Body of pancreas (tissue), 4 donors: ENCODE data around the gene CELF1. TPM values are rescaled to one million over a fixed set of nuclear protein-coding genes. Genes with fewer than 3 reads are reported as not detected.
A peak's percentile ranks its signal among the peaks of the same experiment; 100 is the strongest.
"Not testable (repeated sequence)": the region's sequence is repeated elsewhere in the genome, so short reads cannot be mapped to it uniquely, and the experiment has no call there.

ENCODE experiments used
- ATAC-seq: fragments of 150-250 bp; one replicate; pipeline ENCODE4 v1.9.1; 2016
- DNase-seq, 4 donors: peaks; one replicate each; pipeline ENCODE4 v3.0.0-alpha.2; 2019
- H3K27ac ChIP-seq, 4 donors: fragments of 200-600 bp; sonication (generic); 1 replicate in 3 of 4; 2 replicates in 1 of 4; pipeline versions ENCODE4 v1.5.1 to v1.6.1; 2016 to 2019; ENCODE audit warnings: mild to moderate bottlenecking in 1 of 4, mixed read lengths in 1 of 4, moderate library complexity in 1 of 4
- H3K27me3 ChIP-seq, 2 donors: fragments of 200-600 bp; sonication (generic); one replicate each; pipeline ENCODE4 v1.6.0; 2016; ENCODE audit warnings: mild to moderate bottlenecking in 1 of 2
- H3K36me3 ChIP-seq, 2 donors: fragments of 200-600 bp; sonication (generic); replicated peaks in 1 of 2; 2 replicates each; pipeline ENCODE4 v1.5.1; 2016; ENCODE audit warnings: low read depth in 2 of 2; ENCODE audit not compliant: insufficient read depth in 1 of 2
- H3K4me1 ChIP-seq: fragments of 200-600 bp; sonication (generic); one replicate; pipeline ENCODE4 v1.6.0; 2016
- H3K4me3 ChIP-seq, 2 donors: fragments of 200-600 bp; sonication (generic); 1 replicate in 1 of 2; 2 replicates in 1 of 2; pipeline ENCODE4 v1.5.1; 2016 to 2019
- H3K9me3 ChIP-seq, 3 donors: fragments of 200-600 bp; sonication (generic); 1 replicate in 2 of 3; 2 replicates in 1 of 3; pipeline ENCODE4 v1.5.1; 2016
- POLR2A ChIP-seq, 3 donors: fragments of 450-650 bp; IDR thresholded peaks; one replicate each; pipeline ENCODE4 v1.6.1; 2016; ENCODE audit warnings: antibody characterized with exemption in 3 of 3, mild to moderate bottlenecking in 2 of 3
- WGBS, 2 donors: methylation state at CpG; one replicate each; pipeline ENCODE4 v1.1.5; 2017; 5-methylcytosine and 5-hydroxymethylcytosine counted together
- intact Hi-C: fragments of 100-400 bp; cut with DNase I; formaldehyde crosslinking; loops from one replicate; pipeline ENCODE4 v1.15.1; 2023
- total RNA-seq, 2 donors: library from RNA; depleted of rRNA; stranded (reverse); fragments of >200 nt; gene quantifications; one replicate each; pipeline ENCODE4 v1.1.0, GENCODE V29; 2016
- TF ChIP-seq, protein P1 (sequence below), 7 experiments: fragments of 450-650 bp in 4 of 7; fragments of 200-600 bp in 3 of 7; sonication (generic) in 3 of 7; IDR thresholded peaks; one replicate each; pipeline ENCODE4 v1.5.1; 2016 to 2019; ENCODE audit warnings: antibody characterized with exemption in 7 of 7

The CELF1 gene
- total RNA-seq, 2 donors from 2014 or later, result 56.0 to 86.0 TPM

GRCh38 chr11:47466201-47466600, 86.7 kb downstream of the CELF1 start:
- Histone ChIP-seq H3K27me3 (no peaks in the 10 kb centered on the region), H3K36me3 (peaks cover 5 to 6% of the 10 kb centered on the region in 2 donors), H3K4me1 (peaks cover 21% of the 10 kb centered on the region), H3K4me3 (no peak overlapping the region), H3K27ac (peak overlapping the region in 3 of 4 donors; percentile 50 to 79 (median 70)), H3K9me3 (no peaks in the 10 kb centered on the region)
- no peak for DNase-seq
- ATAC-seq, result no peak
- intact Hi-C loops, result no loop called here
- TF ChIP-seq POLR2A (IDR thresholded peaks at IDR 0.05), result no peak
- 15 to 26% methylated on average over 5 of the region's 5 CpGs for WGBS, 2 donors

DNA sequence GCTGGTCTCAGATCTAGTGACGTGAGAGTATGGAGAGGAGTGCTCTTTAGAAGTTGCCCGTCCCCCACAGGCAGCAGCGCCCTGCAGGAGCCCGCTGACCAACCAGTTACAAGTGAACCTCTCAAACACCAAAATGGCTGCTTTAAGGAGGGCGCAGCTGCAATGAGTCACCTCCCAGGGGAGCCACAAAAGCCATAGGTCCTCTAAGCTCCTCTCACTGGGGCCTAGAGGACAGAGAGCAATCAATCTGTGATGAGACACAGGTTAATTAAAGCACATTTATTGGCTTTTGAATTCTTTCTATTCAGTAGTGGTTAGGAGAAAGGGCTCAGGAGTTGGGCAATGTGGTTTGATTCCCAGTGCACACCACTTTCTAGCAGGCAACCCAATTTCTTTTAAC, 88.4 kb downstream of the CELF1 start:
- DNase-seq, result no peak
- ATAC-seq, result no peak
- Histone ChIP-seq H3K4me1 (peaks cover 21% of the 10 kb centered on the region), H3K27me3 (no peaks in the 10 kb centered on the region), H3K27ac (no peak overlapping the region), H3K9me3 (no peaks in the 10 kb centered on the region), H3K36me3 (no peaks in the 10 kb centered on the region), H3K4me3 (no peak overlapping the region)
- WGBS, 2 donors, result 95% methylated on average over 5 of the region's 5 CpGs
- intact Hi-C loops, result no loop called here
- TF ChIP-seq, protein P1, sequence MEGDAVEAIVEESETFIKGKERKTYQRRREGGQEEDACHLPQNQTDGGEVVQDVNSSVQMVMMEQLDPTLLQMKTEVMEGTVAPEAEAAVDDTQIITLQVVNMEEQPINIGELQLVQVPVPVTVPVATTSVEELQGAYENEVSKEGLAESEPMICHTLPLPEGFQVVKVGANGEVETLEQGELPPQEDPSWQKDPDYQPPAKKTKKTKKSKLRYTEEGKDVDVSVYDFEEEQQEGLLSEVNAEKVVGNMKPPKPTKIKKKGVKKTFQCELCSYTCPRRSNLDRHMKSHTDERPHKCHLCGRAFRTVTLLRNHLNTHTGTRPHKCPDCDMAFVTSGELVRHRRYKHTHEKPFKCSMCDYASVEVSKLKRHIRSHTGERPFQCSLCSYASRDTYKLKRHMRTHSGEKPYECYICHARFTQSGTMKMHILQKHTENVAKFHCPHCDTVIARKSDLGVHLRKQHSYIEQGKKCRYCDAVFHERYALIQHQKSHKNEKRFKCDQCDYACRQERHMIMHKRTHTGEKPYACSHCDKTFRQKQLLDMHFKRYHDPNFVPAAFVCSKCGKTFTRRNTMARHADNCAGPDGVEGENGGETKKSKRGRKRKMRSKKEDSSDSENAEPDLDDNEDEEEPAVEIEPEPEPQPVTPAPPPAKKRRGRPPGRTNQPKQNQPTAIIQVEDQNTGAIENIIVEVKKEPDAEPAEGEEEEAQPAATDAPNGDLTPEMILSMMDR (IDR thresholded peaks at IDR 0.05), result no peak
- TF ChIP-seq POLR2A (IDR thresholded peaks at IDR 0.05), result no peak

DNA sequence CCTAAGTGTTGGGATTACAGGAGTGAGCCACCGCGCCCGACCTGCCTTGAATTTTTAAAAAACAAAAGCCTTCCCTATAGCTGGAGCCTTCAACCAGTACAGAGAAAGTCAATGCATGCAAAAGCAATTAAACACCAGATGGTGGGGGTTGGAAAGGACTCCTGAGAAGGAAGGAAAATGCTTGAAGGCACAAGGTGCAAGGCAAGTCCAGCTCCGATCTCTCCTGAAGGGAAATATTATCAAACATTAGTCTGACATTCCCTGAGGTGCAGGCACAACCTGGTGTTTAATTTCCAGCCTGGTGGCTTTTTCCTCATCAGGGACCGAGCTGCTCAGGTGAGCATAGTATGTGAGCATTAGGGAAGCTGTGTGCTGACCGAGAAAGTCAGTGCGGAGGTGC, 91.1 kb downstream of the CELF1 start:
- TF ChIP-seq POLR2A (IDR thresholded peaks at IDR 0.05), result no peak
- TF ChIP-seq, protein P1 (IDR thresholded peaks at IDR 0.05), result no peak
- intact Hi-C loops, result no loop called here
- Histone ChIP-seq H3K4me1 (peaks cover 13% of the 10 kb centered on the region), H3K9me3 (no peaks in the 10 kb centered on the region), H3K27me3 (no peaks in the 10 kb centered on the region), H3K4me3 (no peak overlapping the region), H3K36me3 (no peaks in the 10 kb centered on the region), H3K27ac (no peak overlapping the region)
- DNase-seq, result no peak
- no peak for ATAC-seq
- 94 to 98% methylated on average over 7 of the region's 7 CpGs for WGBS, 2 donors

DNA sequence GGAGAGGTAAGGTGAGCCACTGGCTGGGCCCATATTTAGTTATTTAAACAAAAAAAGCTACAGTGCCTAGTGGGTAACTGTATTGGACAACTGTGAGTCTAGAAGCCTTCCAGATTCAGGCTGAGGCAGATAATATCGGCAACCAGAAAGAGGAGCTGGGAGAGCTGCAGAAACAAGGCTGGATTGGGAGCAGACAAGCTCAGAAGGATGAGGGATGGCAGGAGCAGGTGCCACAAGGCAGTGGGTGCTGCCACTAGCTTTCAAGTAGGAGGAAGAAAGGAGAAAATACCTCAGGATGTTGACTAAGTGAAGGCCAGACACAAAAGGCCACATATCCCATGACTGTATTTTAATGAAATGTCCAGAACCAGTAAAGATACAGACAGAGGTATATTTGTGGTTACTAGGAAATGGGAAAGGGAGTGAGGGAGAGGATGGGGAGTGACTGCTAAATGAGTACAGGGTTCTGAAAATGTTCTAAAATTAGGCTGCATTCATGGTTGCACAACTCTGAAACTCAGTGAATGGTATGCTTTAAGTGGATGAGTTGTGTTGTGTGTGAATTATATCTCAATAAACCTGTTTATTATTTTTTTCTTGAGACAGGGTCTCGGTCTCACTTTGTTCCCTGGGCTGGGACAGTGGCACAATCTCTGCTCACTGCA, 92.2 kb downstream of the CELF1 start:
- no peaks in the 10 kb centered on the region for H3K27me3 ChIP-seq
- H3K36me3 ChIP-seq, result no peaks in the 10 kb centered on the region
- peaks cover 1% of the 10 kb centered on the region for H3K4me1 ChIP-seq
- H3K4me3 ChIP-seq, result no peak overlapping the region
- H3K27ac ChIP-seq, result no peak overlapping the region
- TF ChIP-seq, protein P1 (IDR thresholded peaks at IDR 0.05), result no peak
- TF ChIP-seq POLR2A (IDR thresholded peaks at IDR 0.05), result no peak
- H3K9me3 ChIP-seq, result no peaks in the 10 kb centered on the region
- no peak for ATAC-seq
- 89 to 100% methylated on average over 2 of the region's 2 CpGs for WGBS, 2 donors
- intact Hi-C loops, result no loop called here
- DNase-seq, result no peak

DNA sequence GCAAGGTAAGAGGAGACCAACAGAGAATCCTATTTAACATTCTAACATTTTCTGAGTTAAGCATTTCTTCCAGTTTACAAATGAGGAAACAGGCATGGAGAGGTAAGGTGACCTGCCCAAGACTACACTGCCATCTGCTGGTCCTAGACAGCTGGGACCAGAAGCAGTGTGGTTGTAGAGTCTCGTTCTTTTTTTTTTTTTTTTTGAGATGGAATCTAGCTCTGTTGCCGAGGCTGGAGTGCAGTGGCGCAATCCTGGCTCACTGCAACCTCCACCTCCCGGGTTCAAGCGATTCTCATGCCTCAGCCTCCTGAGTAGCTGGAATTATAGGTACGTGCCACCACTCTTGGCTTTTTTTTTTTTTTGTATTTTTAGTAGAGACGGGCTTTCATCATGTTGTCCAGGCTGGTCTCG, 98.7 kb downstream of the CELF1 start:
- ATAC-seq (peak; percentile 92), DNase-seq (peak; percentile 78 to 89 (median 84))
- not testable (repeated sequence) for H3K27me3 ChIP-seq, H3K27ac ChIP-seq, H3K4me3 ChIP-seq, H3K36me3 ChIP-seq, H3K4me1 ChIP-seq, H3K9me3 ChIP-seq
- intact Hi-C loops, result loop anchor here (5.0 kb wide), 1 partner anchor 77 kb away; the partner anchor contains the start of gene SPI1
- 14 to 15% methylated on average over 8 of the region's 8 CpGs for WGBS, 2 donors
- TF ChIP-seq, protein P1 (IDR thresholded peaks at IDR 0.05), result peak; percentile 52 to 96 (median 77)
